Measurements from ENCODE around the gene JMJD6.

DNA sequence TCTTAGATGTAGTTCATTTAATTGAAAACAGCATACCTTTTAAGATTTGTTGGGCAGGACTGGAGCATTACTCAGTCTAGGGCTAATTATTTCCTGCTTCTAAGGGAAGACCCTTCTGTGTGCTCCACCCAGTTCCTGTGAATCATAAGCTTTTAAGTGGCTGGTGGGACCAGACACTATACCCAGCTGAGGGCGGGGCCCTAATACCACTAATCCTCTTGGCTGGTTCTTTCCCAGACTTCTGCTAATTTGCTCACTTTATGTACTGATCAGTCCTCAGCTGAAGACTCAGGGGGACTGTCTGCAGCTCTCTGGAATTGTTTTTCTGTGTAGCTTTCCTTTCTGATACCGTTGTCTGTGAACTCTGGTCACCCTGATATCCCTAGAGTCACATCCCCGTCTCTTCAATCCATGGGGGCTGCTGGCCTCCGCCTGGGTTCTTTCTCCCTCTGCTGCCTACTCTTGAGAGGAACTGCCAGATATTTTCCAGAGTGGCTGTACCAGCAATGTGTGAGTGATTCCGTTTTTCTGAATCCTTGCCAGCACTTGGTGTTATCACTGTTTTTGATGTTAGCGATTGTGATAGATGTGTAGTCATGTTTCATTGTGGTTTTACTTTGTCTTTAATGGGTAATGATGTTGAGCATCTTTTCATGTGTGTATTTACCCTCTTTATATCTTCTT lies 46.6 kb upstream of the JMJD6 start:
- TF ChIP-seq, protein P1, sequence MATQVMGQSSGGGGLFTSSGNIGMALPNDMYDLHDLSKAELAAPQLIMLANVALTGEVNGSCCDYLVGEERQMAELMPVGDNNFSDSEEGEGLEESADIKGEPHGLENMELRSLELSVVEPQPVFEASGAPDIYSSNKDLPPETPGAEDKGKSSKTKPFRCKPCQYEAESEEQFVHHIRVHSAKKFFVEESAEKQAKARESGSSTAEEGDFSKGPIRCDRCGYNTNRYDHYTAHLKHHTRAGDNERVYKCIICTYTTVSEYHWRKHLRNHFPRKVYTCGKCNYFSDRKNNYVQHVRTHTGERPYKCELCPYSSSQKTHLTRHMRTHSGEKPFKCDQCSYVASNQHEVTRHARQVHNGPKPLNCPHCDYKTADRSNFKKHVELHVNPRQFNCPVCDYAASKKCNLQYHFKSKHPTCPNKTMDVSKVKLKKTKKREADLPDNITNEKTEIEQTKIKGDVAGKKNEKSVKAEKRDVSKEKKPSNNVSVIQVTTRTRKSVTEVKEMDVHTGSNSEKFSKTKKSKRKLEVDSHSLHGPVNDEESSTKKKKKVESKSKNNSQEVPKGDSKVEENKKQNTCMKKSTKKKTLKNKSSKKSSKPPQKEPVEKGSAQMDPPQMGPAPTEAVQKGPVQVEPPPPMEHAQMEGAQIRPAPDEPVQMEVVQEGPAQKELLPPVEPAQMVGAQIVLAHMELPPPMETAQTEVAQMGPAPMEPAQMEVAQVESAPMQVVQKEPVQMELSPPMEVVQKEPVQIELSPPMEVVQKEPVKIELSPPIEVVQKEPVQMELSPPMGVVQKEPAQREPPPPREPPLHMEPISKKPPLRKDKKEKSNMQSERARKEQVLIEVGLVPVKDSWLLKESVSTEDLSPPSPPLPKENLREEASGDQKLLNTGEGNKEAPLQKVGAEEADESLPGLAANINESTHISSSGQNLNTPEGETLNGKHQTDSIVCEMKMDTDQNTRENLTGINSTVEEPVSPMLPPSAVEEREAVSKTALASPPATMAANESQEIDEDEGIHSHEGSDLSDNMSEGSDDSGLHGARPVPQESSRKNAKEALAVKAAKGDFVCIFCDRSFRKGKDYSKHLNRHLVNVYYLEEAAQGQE (IDR thresholded peaks at IDR 0.05; ENCODE audit: borderline replicate concordance), result no peak
- TF ChIP-seq, protein P1 (CRISPR knock-in tag; IDR thresholded peaks at IDR 0.05; ENCODE audit: low read depth), result no peak
- TF ChIP-seq ZNF124 (CRISPR knock-in tag; IDR thresholded peaks at IDR 0.05) (no peak), CEBPB (tag; IDR thresholded peaks at IDR 0.05) (no peak)
